Thoracic aorta (tissue), 2 donors: Measurements from ENCODE around the gene PIKFYVE. TPM values are rescaled to one million over a fixed set of nuclear protein-coding genes. Genes with fewer than 3 reads are reported as not detected.

ENCODE experiments used
- ATAC-seq: fragments of 150-250 bp; one replicate; pipeline ENCODE4 v1.8.0; 2017; ENCODE audit warnings: low read depth; ENCODE audit not compliant: insufficient number of reproducible peaks, low FRiP score
- DNase-seq: peaks from one replicate; pipeline ENCODE4 v3.0.0-alpha.2; 2020; ENCODE audit warnings: low spot score
- H3K27ac ChIP-seq, 2 donors: fragments of 200-600 bp; sonication (generic); 1 replicate in 1 of 2; 2 replicates in 1 of 2; pipeline ENCODE4 v1.5.1; 2016; ENCODE audit warnings: mild to moderate bottlenecking in 2 of 2, moderate library complexity in 2 of 2
- H3K27me3 ChIP-seq: fragments of 200-600 bp; sonication (generic); replicated peaks from 2 replicates; pipeline ENCODE4 v1.6.0; 2016; ENCODE audit warnings: mild to moderate bottlenecking; ENCODE audit not compliant: insufficient read depth
- H3K36me3 ChIP-seq: fragments of 200-600 bp; sonication (generic); one replicate; pipeline ENCODE4 v1.5.1; 2016
- H3K4me1 ChIP-seq, 2 donors: fragments of 200-600 bp; sonication (generic); 1 replicate in 1 of 2; 2 replicates in 1 of 2; pipeline versions ENCODE4 v1.5.1 to v1.6.0; 2016; ENCODE audit warnings: low read depth in 2 of 2, mild to moderate bottlenecking in 1 of 2; ENCODE audit not compliant: control insufficient read depth in 1 of 2
- H3K4me3 ChIP-seq: fragments of 200-600 bp; sonication (generic); 2 replicates; pipeline ENCODE4 v1.5.1; 2016; ENCODE audit warnings: mild to moderate bottlenecking
- H3K9me3 ChIP-seq: fragments of 200-600 bp; sonication (generic); 2 replicates; pipeline ENCODE4 v1.5.1; 2016
- total RNA-seq, 2 donors: library from RNA; depleted of rRNA; stranded (reverse); fragments of >200 nt; gene quantifications; one replicate each; pipeline versions ENCODE4 v1.1.0 to v1.2.3, GENCODE V29; 2016
- TF ChIP-seq, protein P1 (sequence below): fragments of 200-600 bp; sonication (generic); IDR thresholded peaks from one replicate; pipeline ENCODE4 v1.5.1; 2019; ENCODE audit warnings: antibody characterized with exemption

Gene PIKFYVE
- total RNA-seq, 2 donors from 2014 or later, result 18.0 to 29.4 TPM

DNA sequence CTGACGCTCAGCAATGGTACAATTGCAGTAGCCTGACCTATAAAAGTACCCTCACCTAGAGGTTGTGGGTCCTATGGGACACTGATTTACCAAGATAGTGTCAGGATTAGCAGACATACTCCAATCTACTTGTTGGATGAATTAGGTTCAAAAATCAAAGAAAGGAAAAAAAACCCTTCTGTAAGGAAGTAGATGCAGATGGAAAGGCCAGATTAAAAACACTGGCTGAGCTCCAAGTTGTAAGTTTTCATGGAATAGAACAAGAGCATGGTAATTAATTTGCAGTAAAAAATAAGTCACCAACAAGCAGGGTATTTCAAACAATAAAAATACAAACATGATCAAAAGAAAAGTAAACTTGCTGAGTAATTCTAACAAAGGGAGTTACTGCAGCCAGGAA is 37.6 kb upstream of the PIKFYVE start:
- DNase-seq (no peak), ATAC-seq (no peak)
- Histone ChIP-seq H3K9me3 (no peaks in the 10 kb centered on the region), H3K4me3 (no peak overlapping the region), H3K27me3 (no peaks in the 10 kb centered on the region), H3K4me1 (no peaks in the 10 kb centered on the region), H3K27ac (no peak overlapping the region), H3K36me3 (no peaks in the 10 kb centered on the region)
- TF ChIP-seq, protein P1, sequence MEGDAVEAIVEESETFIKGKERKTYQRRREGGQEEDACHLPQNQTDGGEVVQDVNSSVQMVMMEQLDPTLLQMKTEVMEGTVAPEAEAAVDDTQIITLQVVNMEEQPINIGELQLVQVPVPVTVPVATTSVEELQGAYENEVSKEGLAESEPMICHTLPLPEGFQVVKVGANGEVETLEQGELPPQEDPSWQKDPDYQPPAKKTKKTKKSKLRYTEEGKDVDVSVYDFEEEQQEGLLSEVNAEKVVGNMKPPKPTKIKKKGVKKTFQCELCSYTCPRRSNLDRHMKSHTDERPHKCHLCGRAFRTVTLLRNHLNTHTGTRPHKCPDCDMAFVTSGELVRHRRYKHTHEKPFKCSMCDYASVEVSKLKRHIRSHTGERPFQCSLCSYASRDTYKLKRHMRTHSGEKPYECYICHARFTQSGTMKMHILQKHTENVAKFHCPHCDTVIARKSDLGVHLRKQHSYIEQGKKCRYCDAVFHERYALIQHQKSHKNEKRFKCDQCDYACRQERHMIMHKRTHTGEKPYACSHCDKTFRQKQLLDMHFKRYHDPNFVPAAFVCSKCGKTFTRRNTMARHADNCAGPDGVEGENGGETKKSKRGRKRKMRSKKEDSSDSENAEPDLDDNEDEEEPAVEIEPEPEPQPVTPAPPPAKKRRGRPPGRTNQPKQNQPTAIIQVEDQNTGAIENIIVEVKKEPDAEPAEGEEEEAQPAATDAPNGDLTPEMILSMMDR, result no peak

DNA sequence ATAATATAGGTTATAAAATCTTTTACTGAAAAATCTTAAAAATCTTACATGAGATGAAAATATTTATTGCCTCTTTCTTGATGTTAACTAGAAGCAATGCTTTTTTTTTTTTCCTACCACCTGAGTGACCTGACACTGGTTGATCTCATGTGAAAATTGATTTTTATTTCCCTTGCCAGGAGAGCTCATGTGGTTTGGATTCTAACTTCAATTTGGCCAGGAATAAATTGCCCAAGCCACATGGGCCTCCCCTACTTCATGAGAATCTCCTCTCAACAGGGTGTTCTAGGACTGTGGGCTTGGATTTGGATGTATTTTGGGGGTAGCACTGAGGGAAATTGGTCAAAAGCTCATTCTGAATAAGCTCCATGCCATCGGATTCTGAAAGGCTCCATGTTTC is 31.3 kb upstream of the PIKFYVE start:
- H3K4me3 ChIP-seq, result no peak overlapping the region
- H3K4me1 ChIP-seq, result no peaks in the 10 kb centered on the region
- no peak overlapping the region for H3K27ac ChIP-seq
- ATAC-seq, result no peak
- TF ChIP-seq, protein P1, result no peak
- H3K27me3 ChIP-seq, result no peaks in the 10 kb centered on the region
- H3K36me3 ChIP-seq, result peaks cover 19% of the 10 kb centered on the region
- no peaks in the 10 kb centered on the region for H3K9me3 ChIP-seq
- DNase-seq, result no peak

GRCh38 chr2:208235860-208236259 is 30.2 kb upstream of the PIKFYVE start:
- TF ChIP-seq, protein P1, result no peak
- H3K9me3 ChIP-seq, result no peaks in the 10 kb centered on the region
- H3K27me3 ChIP-seq, result no peaks in the 10 kb centered on the region
- DNase-seq (no peak), ATAC-seq (no peak)
- H3K36me3 ChIP-seq, result peaks cover 22% of the 10 kb centered on the region
- no peaks in the 10 kb centered on the region for H3K4me1 ChIP-seq
- no peak overlapping the region for H3K4me3 ChIP-seq
- H3K27ac ChIP-seq, result no peak overlapping the region

- Histone ChIP-seq H3K27me3 (no peaks in the 10 kb centered on the region), H3K9me3 (no peaks in the 10 kb centered on the region), H3K4me1 (no peaks in the 10 kb centered on the region), H3K27ac (no peak overlapping the region), H3K4me3 (no peak overlapping the region), H3K36me3 (peaks cover 22% of the 10 kb centered on the region)
- TF ChIP-seq, protein P1, result no peak
- DNase-seq (no peak), ATAC-seq (no peak)
Measured at GRCh38 chr2:208239770-208240493, 26.1 kb upstream of the PIKFYVE start.

- no peak for DNase-seq
- no peak overlapping the region for H3K27ac ChIP-seq
- H3K4me3 ChIP-seq, result no peak overlapping the region
- H3K4me1 ChIP-seq, result no peaks in the 10 kb centered on the region
- TF ChIP-seq, protein P1, result no peak
- no peak for ATAC-seq
- peaks cover 17% of the 10 kb centered on the region for H3K36me3 ChIP-seq
- no peaks in the 10 kb centered on the region for H3K27me3 ChIP-seq
- no peaks in the 10 kb centered on the region for H3K9me3 ChIP-seq
Measured at GRCh38 chr2:208240619-208241209, 25.3 kb upstream of the PIKFYVE start.
